PC-3 (cell line): ENCODE data around the gene ALKBH3. TPM values are rescaled to one million over a fixed set of nuclear protein-coding genes. Genes with fewer than 3 reads are reported as not detected.

Experiments used
- ATAC-seq: fragments of 200-7000 bp; cut with Tn5 transposase; 2 replicates; pipeline ENCODE4 v1.9.1; 2020; ENCODE audit warnings: mild to moderate bottlenecking, moderate library complexity
- BruUV-seq: library from RNA; stranded (reverse); fragments of 400-500 nt; replicated peaks from 2 replicates; lab custom pipeline; 2021; lab: Mats Ljungman, UMichigan
- CTCF ChIA-PET: fragments of 300-600 bp; sonication (Branson Sonifier 250); formaldehyde crosslinking; loops from one replicate; lab custom pipeline; 2022; ENCODE audit warnings: antibody characterized with exemption; lab: Charles Lee
- POLR2A ChIA-PET: fragments of 300-600 bp; sonication (Branson Sonifier 250); formaldehyde crosslinking; loops from one replicate; lab custom pipeline; 2022; ENCODE audit warnings: antibody characterized with exemption; ENCODE audit not compliant: unreplicated experiment; lab: Charles Lee
- DNase-seq: peaks from one replicate; pipeline ENCODE4 v3.0.0-alpha.2; 2015
- H2AFZ ChIP-seq: fragments of 300-600 bp; sonication (generic); 2 replicates; pipeline ENCODE4 v1.6.0; 2016; ENCODE audit warnings: antibody characterized with exemption, low read length
- H3F3A ChIP-seq: fragments of 300-600 bp; sonication (generic); one replicate; pipeline ENCODE4 v1.6.0; 2017; ENCODE audit warnings: antibody characterized with exemption, low read length, control low read depth, mild to moderate bottlenecking; ENCODE audit not compliant: unreplicated experiment
- H3K27ac ChIP-seq: fragments of 300-600 bp; sonication (generic); 2 replicates; pipeline ENCODE4 v1.5.1; 2016; ENCODE audit warnings: mild to moderate bottlenecking, low read length
- H3K27me3 ChIP-seq: fragments of 300-600 bp; sonication (generic); 2 replicates; pipeline ENCODE4 v1.6.1; 2016; ENCODE audit warnings: low read length, mixed read lengths
- H3K36me3 ChIP-seq: fragments of 300-600 bp; sonication (generic); 2 replicates; pipeline ENCODE4 v1.6.1; 2016; ENCODE audit warnings: low read depth, mixed run types, low read length, mixed read lengths
- H3K4me1 ChIP-seq: fragments of 300-600 bp; sonication (generic); 2 replicates; pipeline ENCODE4 v1.5.1; 2016; ENCODE audit warnings: low read length; ENCODE audit not compliant: insufficient read depth
- H3K4me2 ChIP-seq: fragments of 300-600 bp; sonication (generic); 2 replicates; pipeline ENCODE4 v1.6.0; 2016; ENCODE audit warnings: low read length
- H3K4me3 ChIP-seq: fragments of 300-600 bp; sonication (generic); 2 replicates; pipeline ENCODE4 v1.5.1; 2016; ENCODE audit warnings: mild to moderate bottlenecking, low read length, mixed read lengths
- H3K79me2 ChIP-seq: fragments of 300-600 bp; sonication (generic); 2 replicates; pipeline ENCODE4 v1.6.1; 2017; ENCODE audit warnings: low read length, mixed read lengths
- H3K9ac ChIP-seq: fragments of 300-600 bp; sonication (generic); 2 replicates; pipeline ENCODE4 v1.6.0; 2016; ENCODE audit warnings: mild to moderate bottlenecking, low read length
- H3K9me2 ChIP-seq: fragments of 300-600 bp; sonication (generic); replicated peaks from 2 replicates; pipeline ENCODE4 v1.6.1; 2016; ENCODE audit warnings: mixed run types, low read length, mixed read lengths
- H3K9me3 ChIP-seq: fragments of 300-600 bp; sonication (generic); 2 replicates; pipeline ENCODE4 v1.6.1; 2016; ENCODE audit warnings: low read length, mixed read lengths
- H4K20me1 ChIP-seq: fragments of 300-600 bp; sonication (generic); 2 replicates; pipeline ENCODE4 v1.6.1; 2016; ENCODE audit warnings: low read length, mixed read lengths
- EZH2 ChIP-seq: fragments of 300-600 bp; sonication (generic); IDR thresholded peaks from one replicate; pipeline ENCODE4 v1.6.1; 2017; ENCODE audit warnings: antibody characterized with exemption, mild to moderate bottlenecking, low read length; ENCODE audit not compliant: unreplicated experiment
- EZH2phosphoT487 ChIP-seq: fragments of 300-600 bp; sonication (generic); IDR thresholded peaks from 2 replicates; pipeline ENCODE4 v1.6.1; 2018; ENCODE audit warnings: mild to moderate bottlenecking, antibody characterized with exemption, low read length, borderline replicate concordance
- intact Hi-C: fragments of 100-400 bp; cut with micrococcal nuclease; formaldehyde crosslinking; loops from 2 replicates; pipeline ENCODE4 v1.9.0; 2023
- total RNA-seq: library from RNA; depleted of rRNA; stranded (reverse); fragments of >200 nt; gene quantifications from 2 replicates; pipeline ENCODE4 v1.2.3, GENCODE V29; 2014
- TF ChIP-seq, protein P1 (sequence below): fragments of 300-600 bp; sonication (generic); conservative IDR thresholded peaks from 2 replicates; pipeline ENCODE4 v1.5.1; 2017; ENCODE audit warnings: antibody characterized with exemption, low read depth, mild to moderate bottlenecking, low read length

ALKBH3 gene
- total RNA-seq, 1 experiment from 2014 or later, result 55.5 TPM

GRCh38 chr11:43832536-43832935 lies 48.1 kb upstream of the ALKBH3 start:
- TF ChIP-seq, protein P1, sequence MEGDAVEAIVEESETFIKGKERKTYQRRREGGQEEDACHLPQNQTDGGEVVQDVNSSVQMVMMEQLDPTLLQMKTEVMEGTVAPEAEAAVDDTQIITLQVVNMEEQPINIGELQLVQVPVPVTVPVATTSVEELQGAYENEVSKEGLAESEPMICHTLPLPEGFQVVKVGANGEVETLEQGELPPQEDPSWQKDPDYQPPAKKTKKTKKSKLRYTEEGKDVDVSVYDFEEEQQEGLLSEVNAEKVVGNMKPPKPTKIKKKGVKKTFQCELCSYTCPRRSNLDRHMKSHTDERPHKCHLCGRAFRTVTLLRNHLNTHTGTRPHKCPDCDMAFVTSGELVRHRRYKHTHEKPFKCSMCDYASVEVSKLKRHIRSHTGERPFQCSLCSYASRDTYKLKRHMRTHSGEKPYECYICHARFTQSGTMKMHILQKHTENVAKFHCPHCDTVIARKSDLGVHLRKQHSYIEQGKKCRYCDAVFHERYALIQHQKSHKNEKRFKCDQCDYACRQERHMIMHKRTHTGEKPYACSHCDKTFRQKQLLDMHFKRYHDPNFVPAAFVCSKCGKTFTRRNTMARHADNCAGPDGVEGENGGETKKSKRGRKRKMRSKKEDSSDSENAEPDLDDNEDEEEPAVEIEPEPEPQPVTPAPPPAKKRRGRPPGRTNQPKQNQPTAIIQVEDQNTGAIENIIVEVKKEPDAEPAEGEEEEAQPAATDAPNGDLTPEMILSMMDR, result no peak
- TF ChIP-seq EZH2phosphoT487, result no peak
- no peak for TF ChIP-seq EZH2
- CTCF ChIA-PET, result interaction anchor here (0.6 kb wide), 1 partner anchor 19 kb away, joined by 3 read pairs; no protein-coding TSS in a partner anchor
- Histone ChIP-seq H2AFZ (no peak overlapping the region), H3K9ac (no peak overlapping the region), H3F3A (peaks cover 6% of the 10 kb centered on the region), H3K4me3 (no peak overlapping the region), H3K36me3 (no peaks in the 10 kb centered on the region), H3K79me2 (no peaks in the 10 kb centered on the region), H3K4me2 (no peak overlapping the region), H3K9me2 (no peaks in the 10 kb centered on the region), H3K27ac (no peak overlapping the region), H3K9me3 (no peaks in the 10 kb centered on the region), H4K20me1 (no peaks in the 10 kb centered on the region), H3K27me3 (no peaks in the 10 kb centered on the region), H3K4me1 (peaks cover 20% of the 10 kb centered on the region)
- POLR2A ChIA-PET, result no interaction called here
- intact Hi-C loops, result no loop called here
- ATAC-seq (no peak), DNase-seq (no peak)
- BruUV-seq, result no TSS peak

- H3K27ac ChIP-seq, result no peak overlapping the region
- H3K27me3 ChIP-seq, result no peaks in the 10 kb centered on the region
- H4K20me1 ChIP-seq, result no peaks in the 10 kb centered on the region
- no peak overlapping the region for H3K4me2 ChIP-seq
- H3K4me1 ChIP-seq, result peaks cover 20% of the 10 kb centered on the region
- ChIA-PET POLR2A (no interaction called here), CTCF (no interaction called here)
- H3K4me3 ChIP-seq, result no peak overlapping the region
- no peaks in the 10 kb centered on the region for H3K36me3 ChIP-seq
- H3K9me3 ChIP-seq, result no peaks in the 10 kb centered on the region
- ATAC-seq (no peak), DNase-seq (peak; percentile 15)
- H3K9ac ChIP-seq, result no peak overlapping the region
- no peaks in the 10 kb centered on the region for H3K79me2 ChIP-seq
- BruUV-seq, result no TSS peak
- TF ChIP-seq, protein P1, result no peak
- TF ChIP-seq EZH2phosphoT487 (no peak), EZH2 (no peak)
- no peaks in the 10 kb centered on the region for H3K9me2 ChIP-seq
- peaks cover 6% of the 10 kb centered on the region for H3F3A ChIP-seq
- intact Hi-C loops, result no loop called here
- no peak overlapping the region for H2AFZ ChIP-seq
These were observed 47.0 kb upstream of the ALKBH3 start for GRCh38 chr11:43833657-43834073.

DNA sequence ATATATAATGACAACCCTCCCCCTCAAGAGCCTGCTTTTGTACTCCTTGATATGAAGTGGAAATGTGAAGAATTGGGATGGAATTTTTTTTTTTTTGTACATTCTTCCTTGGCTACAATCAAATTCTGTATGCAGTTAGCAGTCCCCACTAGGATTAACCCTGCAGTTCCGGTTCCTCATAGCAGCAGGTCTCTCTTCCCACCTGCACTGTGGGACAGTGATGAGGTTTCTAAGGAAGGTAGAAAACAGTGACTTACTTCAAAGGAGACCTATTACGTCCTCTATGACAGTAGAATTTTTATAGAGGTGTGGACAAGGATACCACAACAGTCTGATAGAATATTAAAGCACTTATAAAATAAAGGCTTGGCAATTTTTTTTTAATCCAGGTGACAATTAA lies 46.3 kb upstream of the ALKBH3 start:
- Histone ChIP-seq H3K4me1 (peaks cover 20% of the 10 kb centered on the region), H3K79me2 (no peaks in the 10 kb centered on the region), H3K27me3 (no peaks in the 10 kb centered on the region), H3K4me3 (no peak overlapping the region), H3K4me2 (no peak overlapping the region), H3K9me3 (no peaks in the 10 kb centered on the region), H3K27ac (no peak overlapping the region), H3K9me2 (no peaks in the 10 kb centered on the region), H2AFZ (no peak overlapping the region), H3K9ac (no peak overlapping the region), H3F3A (peaks cover 6% of the 10 kb centered on the region), H3K36me3 (no peaks in the 10 kb centered on the region), H4K20me1 (no peaks in the 10 kb centered on the region)
- ChIA-PET POLR2A (no interaction called here), CTCF (no interaction called here)
- no peak for DNase-seq
- no peak for ATAC-seq
- intact Hi-C loops, result no loop called here
- TF ChIP-seq EZH2, result no peak
- TF ChIP-seq, protein P1, result no peak
- TF ChIP-seq EZH2phosphoT487, result no peak
- BruUV-seq, result no TSS peak
